PC-9 (cell line): ENCODE results near the gene SEPTIN11. TPM values are rescaled to one million over a fixed set of nuclear protein-coding genes. Genes with fewer than 3 reads are reported as not detected.

ENCODE experiments used
- BruUV-seq: library from RNA; stranded (reverse); fragments of 400-500 nt; replicated peaks from 2 replicates; lab custom pipeline; 2021; lab: Mats Ljungman, UMichigan
- CTCF ChIA-PET: fragments of 300-600 bp; sonication (Branson Sonifier 250); formaldehyde crosslinking; loops from one replicate; lab custom pipeline; 2022; ENCODE audit warnings: antibody characterized with exemption; lab: Charles Lee
- POLR2A ChIA-PET: fragments of 300-600 bp; sonication (Branson Sonifier 250); formaldehyde crosslinking; loops from one replicate; lab custom pipeline; 2022; ENCODE audit warnings: antibody characterized with exemption; ENCODE audit not compliant: unreplicated experiment; lab: Charles Lee
- DNase-seq, 2 experiments: peaks; one replicate each; pipeline versions ENCODE4 v3.0.0 to v3.0.0-alpha.2; 2015 to 2022; ENCODE audit warnings: mixed read lengths in 1 of 2
- H2AFZ ChIP-seq: fragments of 200-600 bp; sonication (generic); 2 replicates; pipeline ENCODE4 v1.8.1; 2017; ENCODE audit warnings: antibody characterized with exemption
- H3F3A ChIP-seq: fragments of 200-600 bp; sonication (generic); 2 replicates; pipeline ENCODE4 v1.8.1; 2017; ENCODE audit warnings: antibody characterized with exemption, mild to moderate bottlenecking, low read depth; ENCODE audit not compliant: insufficient read depth
- H3K27ac ChIP-seq: fragments of 200-600 bp; sonication (generic); 2 replicates; pipeline ENCODE4 v1.6.1; 2016; ENCODE audit warnings: mixed run types
- H3K27me3 ChIP-seq: fragments of 200-600 bp; sonication (generic); 2 replicates; pipeline ENCODE4 v1.6.1; 2016; ENCODE audit warnings: low read depth, mixed run types; ENCODE audit not compliant: insufficient read depth
- H3K36me3 ChIP-seq: fragments of 200-600 bp; sonication (generic); 2 replicates; pipeline ENCODE4 v1.6.1; 2016; ENCODE audit warnings: low read depth, mixed run types
- H3K4me1 ChIP-seq: fragments of 200-600 bp; sonication (generic); replicated peaks from 2 replicates; pipeline ENCODE4 v1.6.1; 2016; ENCODE audit warnings: mixed run types; ENCODE audit not compliant: insufficient read depth
- H3K4me2 ChIP-seq: fragments of 200-600 bp; sonication (generic); 2 replicates; pipeline ENCODE4 v1.6.1; 2017; ENCODE audit warnings: mixed run types
- H3K4me3 ChIP-seq: fragments of 200-600 bp; sonication (generic); 2 replicates; pipeline ENCODE4 v1.6.1; 2016; ENCODE audit warnings: mixed run types
- H3K79me2 ChIP-seq: fragments of 200-600 bp; sonication (generic); 2 replicates; pipeline ENCODE4 v1.6.1; 2017; ENCODE audit warnings: low read depth, mixed run types
- H3K9me2 ChIP-seq: fragments of 200-600 bp; sonication (generic); 2 replicates; pipeline ENCODE4 v1.8.1; 2017; ENCODE audit warnings: mild to moderate bottlenecking; ENCODE audit not compliant: insufficient read depth
- H3K9me3 ChIP-seq: fragments of 200-600 bp; sonication (generic); 2 replicates; pipeline ENCODE4 v1.8.1; 2016; ENCODE audit warnings: low read depth; ENCODE audit not compliant: insufficient read depth
- H4K20me1 ChIP-seq: fragments of 200-600 bp; sonication (generic); 2 replicates; pipeline ENCODE4 v1.8.1; 2017; ENCODE audit not compliant: insufficient read depth
- CTCF ChIP-seq: fragments of 200-600 bp; sonication (generic); conservative IDR thresholded peaks from 2 replicates; pipeline ENCODE4 v1.6.1; 2017; ENCODE audit warnings: mixed run types, antibody characterized with exemption, mild to moderate bottlenecking, moderate library complexity
- EZH2 ChIP-seq: fragments of 200-600 bp; sonication (generic); IDR thresholded peaks from 2 replicates; pipeline ENCODE4 v1.8.0; 2017; ENCODE audit warnings: antibody characterized with exemption, low read depth
- intact Hi-C: fragments of 100-400 bp; cut with micrococcal nuclease; formaldehyde crosslinking; loops from one replicate; pipeline ENCODE4 v1.10.0; 2022; ENCODE audit not compliant: unreplicated experiment
- total RNA-seq: library from RNA; stranded (reverse); gene quantifications from 2 replicates; pipeline ENCODE4 v1.2.3, GENCODE V29; 2021

Gene SEPTIN11
- total RNA-seq, 1 experiment from 2014 or later, result 48.1 TPM

- no peaks in the 10 kb centered on the region for H4K20me1 ChIP-seq
- peaks cover 56% of the 10 kb centered on the region for H3K79me2 ChIP-seq
- H3K4me2 ChIP-seq, result peak overlapping the region; percentile 85
Measured at GRCh38 chr4:76950956-76951671, 1.6 kb downstream of the SEPTIN11 start.

GRCh38 chr4:76951672-76952010 is 2.1 kb downstream of the SEPTIN11 start:
- Histone ChIP-seq H3K4me1 (peaks cover 14% of the 10 kb centered on the region; the same call in 1 of the 2 replicates), H4K20me1 (no peaks in the 10 kb centered on the region), H3K9me3 (no peaks in the 10 kb centered on the region), H2AFZ (no peak overlapping the region), H3K79me2 (peaks cover 56% of the 10 kb centered on the region), H3K4me2 (peak overlapping the region; percentile 85), H3K27ac (no peak overlapping the region), H3K9me2 (no peaks in the 10 kb centered on the region), H3F3A (no peaks in the 10 kb centered on the region; the same call in 1 of the 2 replicates), H3K4me3 (peak overlapping the region; percentile 70), H3K36me3 (no peaks in the 10 kb centered on the region), H3K27me3 (no peaks in the 10 kb centered on the region)
- CTCF ChIA-PET, result no interaction called here
- POLR2A ChIA-PET, result no interaction called here
- DNase-seq, result no peak
- BruUV-seq, result no TSS peak
- intact Hi-C loops, result loop anchor here (5.0 kb wide), 3 partner anchors 56 to 206 kb away; partner anchors contain the start of gene CCNG2
- TF ChIP-seq EZH2 (no peak), CTCF (no peak)

More at GRCh38 chr4:76950956-76951671, 1.6 kb downstream of the SEPTIN11 start:
- no peak for DNase-seq
- TSS peak; percentile 24 for BruUV-seq
- TF ChIP-seq EZH2, result no peak
- TF ChIP-seq CTCF, result no peak
- no peaks in the 10 kb centered on the region; the same call in 1 of the 2 replicates for H3F3A ChIP-seq
- H3K27ac ChIP-seq, result 0 out of 2 replicates have a peak overlapping the region, but pooled peaks have one; percentile 9
- ChIA-PET POLR2A (no interaction called here), CTCF (no interaction called here)
- intact Hi-C loops, result loop anchor here (5.0 kb wide), 3 partner anchors 56 to 206 kb away; partner anchors contain the start of gene CCNG2
- H3K27me3 ChIP-seq, result no peaks in the 10 kb centered on the region
- H3K36me3 ChIP-seq, result no peaks in the 10 kb centered on the region
- H3K9me2 ChIP-seq, result no peaks in the 10 kb centered on the region
- no peaks in the 10 kb centered on the region for H3K9me3 ChIP-seq
- peak overlapping the region; percentile 95 for H2AFZ ChIP-seq
- peak overlapping the region; percentile 70 for H3K4me3 ChIP-seq
- peaks cover 14% of the 10 kb centered on the region; the same call in 1 of the 2 replicates for H3K4me1 ChIP-seq

- POLR2A ChIA-PET, result interaction anchor here (0.7 kb wide), 1 partner anchor 170 kb away, joined by 7 read pairs; no protein-coding TSS in a partner anchor
- intact Hi-C loops, result loop anchor here (5.0 kb wide), 3 partner anchors 55 to 205 kb away; partner anchors contain the start of gene CCNG2
Measured at GRCh38 chr4:76952071-76952470, 2.5 kb downstream of the SEPTIN11 start.

More at GRCh38 chr4:76952071-76952470, 2.5 kb downstream of the SEPTIN11 start:
- no TSS peak for BruUV-seq
- H3K4me2 ChIP-seq, result peak overlapping the region; percentile 85
- no peaks in the 10 kb centered on the region for H3K9me3 ChIP-seq
- no peak overlapping the region for H2AFZ ChIP-seq
- DNase-seq, result no peak
- H3K4me3 ChIP-seq, result peak overlapping the region; percentile 70; the same call in 1 of the 2 replicates
- TF ChIP-seq EZH2 (no peak), CTCF (no peak)
- no peaks in the 10 kb centered on the region for H4K20me1 ChIP-seq
- no peaks in the 10 kb centered on the region for H3K27me3 ChIP-seq
- H3K36me3 ChIP-seq, result no peaks in the 10 kb centered on the region
- H3F3A ChIP-seq, result no peaks in the 10 kb centered on the region; the same call in 1 of the 2 replicates
- H3K27ac ChIP-seq, result no peak overlapping the region
- no peaks in the 10 kb centered on the region for H3K9me2 ChIP-seq
- peaks cover 56% of the 10 kb centered on the region for H3K79me2 ChIP-seq
- peaks cover 14% of the 10 kb centered on the region; the same call in 1 of the 2 replicates for H3K4me1 ChIP-seq
- CTCF ChIA-PET, result no interaction called here
